Measurements from ENCODE around the gene TBX15. TPM values are rescaled to one million over a fixed set of nuclear protein-coding genes. Genes with fewer than 3 reads are reported as not detected.

TBX15 gene
- total and polyA plus RNA-seq, 9 donors: 0.08 to 0.60 (median 0.20) TPM; not detected in 1

- TF ChIP-seq EP300 (IDR thresholded peaks at IDR 0.05): no peak
- no peak for TF ChIP-seq POLR2A (IDR thresholded peaks at IDR 0.05)
- no peak for TF ChIP-seq CTCF (IDR thresholded peaks at IDR 0.05)
- Histone ChIP-seq H3K4me3 (no peak overlapping the region), H3K27me3 (no peaks in the 10 kb centered on the region), H3K27ac (no peak overlapping the region), H3K36me3 (no peaks in the 10 kb centered on the region), H3K9me3 (no peaks in the 10 kb centered on the region), H3K4me1 (ENCODE audit: insufficient read depth) (peaks cover 9% of the 10 kb centered on the region)
- 63 to 83% (median 72%) methylated on average over 1 of the region's 1 CpG for WGBS, 3 donors
- intact Hi-C loops (cut with DNase I): no loop called here
- DNase-seq: no peak
Observed at GRCh38 chr1:119010201-119010600, 22.1 kb upstream of the TBX15 start.

DNA sequence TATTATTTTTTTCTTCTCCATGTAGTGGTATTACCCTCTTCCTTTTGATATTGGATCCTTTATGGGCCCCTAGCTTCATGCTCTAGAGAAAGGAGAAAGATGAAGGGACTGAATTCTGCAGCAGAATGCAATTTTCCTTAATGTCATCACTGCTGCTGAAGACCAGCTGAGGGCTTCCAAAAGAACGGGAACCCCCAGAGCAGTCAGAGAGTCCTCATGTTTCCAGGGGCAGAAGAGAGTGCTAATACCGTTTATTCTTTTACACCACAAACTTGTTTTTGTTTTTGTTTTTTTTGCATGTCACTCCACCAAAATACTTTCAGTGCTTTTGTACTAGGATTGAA lies 21.1 kb upstream of the TBX15 start:
- intact Hi-C loops (cut with DNase I): no loop called here
- Histone ChIP-seq H3K9me3 (no peaks in the 10 kb centered on the region), H3K27me3 (no peaks in the 10 kb centered on the region), H3K36me3 (no peaks in the 10 kb centered on the region), H3K4me3 (no peak overlapping the region), H3K4me1 (ENCODE audit: insufficient read depth) (peaks cover 9% of the 10 kb centered on the region), H3K27ac (no peak overlapping the region)
- DNase-seq: no peak
- WGBS, 3 donors: 15 to 21% (median 15%) methylated on average over 2 of the region's 2 CpGs
- TF ChIP-seq CTCF (IDR thresholded peaks at IDR 0.05) (no peak), POLR2A (IDR thresholded peaks at IDR 0.05) (no peak), EP300 (IDR thresholded peaks at IDR 0.05) (no peak)

GRCh38 chr1:119008483-119009311 lies 20.6 kb upstream of the TBX15 start:
- Histone ChIP-seq H3K4me1 (ENCODE audit: insufficient read depth) (peaks cover 9% of the 10 kb centered on the region), H3K4me3 (peak overlapping the region; percentile 27), H3K9me3 (no peaks in the 10 kb centered on the region), H3K36me3 (no peaks in the 10 kb centered on the region), H3K27me3 (no peaks in the 10 kb centered on the region), H3K27ac (no peak overlapping the region)
- WGBS, 3 donors: 3 to 5% (median 4%) methylated on average over 22 of the region's 22 CpGs
- intact Hi-C loops (cut with DNase I): no loop called here
- DNase-seq: no peak
- TF ChIP-seq CTCF (IDR thresholded peaks at IDR 0.05): peak in 2 of 3 donors; percentile 21 to 41
- TF ChIP-seq POLR2A (IDR thresholded peaks at IDR 0.05): no peak

DNA sequence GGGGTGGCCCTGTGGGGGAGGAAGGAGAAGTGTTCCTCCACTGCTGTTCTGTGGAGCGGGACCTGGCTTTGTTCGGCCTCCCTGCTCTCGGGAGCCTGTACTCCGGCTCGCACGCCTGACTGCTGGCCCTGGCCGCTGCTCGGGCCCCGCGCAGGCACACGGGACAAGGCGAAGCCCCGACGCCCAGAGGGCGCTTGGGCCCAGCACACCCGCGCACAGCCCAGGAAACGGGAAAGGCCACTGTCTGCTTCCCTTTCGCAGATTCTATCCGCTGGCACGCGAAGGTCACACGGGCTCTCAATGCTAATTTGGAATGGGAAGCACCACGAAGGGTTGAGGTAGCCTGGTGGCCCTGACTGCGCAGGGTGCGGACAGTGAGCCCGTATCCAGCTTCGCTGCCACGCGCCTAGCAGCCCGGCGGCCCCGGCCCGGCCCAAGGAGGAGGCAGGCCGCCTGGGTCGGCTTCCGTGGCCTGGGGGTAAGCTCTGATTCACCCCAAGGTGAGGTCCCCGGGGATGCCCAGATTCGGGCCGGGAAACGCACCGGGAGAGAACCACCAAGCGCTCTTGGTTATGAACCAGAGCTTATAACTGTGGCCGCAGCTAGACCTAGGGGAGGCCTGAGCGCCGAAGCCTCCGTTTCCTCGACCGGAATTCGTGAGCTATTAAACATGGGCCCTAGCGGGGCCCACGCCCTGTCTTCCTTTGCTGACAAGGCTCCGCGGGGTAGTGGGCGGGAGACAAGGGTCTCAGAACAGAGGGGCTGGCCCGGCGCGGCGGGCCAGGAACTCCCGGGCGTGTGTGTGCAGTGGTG lies 19.7 kb upstream of the TBX15 start:
- Histone ChIP-seq H3K4me1 (ENCODE audit: insufficient read depth) (peaks cover 9% of the 10 kb centered on the region), H3K27me3 (no peaks in the 10 kb centered on the region), H3K4me3 (peak overlapping the region; percentile 27), H3K36me3 (no peaks in the 10 kb centered on the region), H3K9me3 (no peaks in the 10 kb centered on the region), H3K27ac (no peak overlapping the region)
- no peak for DNase-seq
- intact Hi-C loops (cut with DNase I): no loop called here
- TF ChIP-seq EP300 (IDR thresholded peaks at IDR 0.05) (no peak), CTCF (IDR thresholded peaks at IDR 0.05) (no peak), POLR2A (IDR thresholded peaks at IDR 0.05) (no peak)
- 3 to 6% (median 5%) methylated on average over 54 to 61 of the region's 61 CpGs for WGBS, 3 donors
